Activated T-helper 17 cell treated with anti-CD3 and anti-CD28 coated beads, Interleukin-2, amount 50 U/mL, for 72 hours (primary cell): ENCODE data around the gene KRTAP5-7. TPM values are rescaled to one million over a fixed set of nuclear protein-coding genes. Genes with fewer than 3 reads are reported as not detected.

Source experiments
- ATAC-seq: fragments of 150-1000 bp; cut with Tn5 transposase; replicated peaks from 2 replicates; pipeline ENCODE4 v1.10.0; 2021; ENCODE audit warnings: mild to moderate bottlenecking, moderate library complexity
- H3K27ac Mint-ChIP-seq: one replicate; pipeline ENCODE4 v1.8.0; 2022; ENCODE audit warnings: mixed read lengths
- H3K27me3 Mint-ChIP-seq: one replicate; pipeline ENCODE4 v1.8.0; 2022; ENCODE audit warnings: mixed read lengths
- H3K36me3 Mint-ChIP-seq: one replicate; pipeline ENCODE4 v1.8.0; 2022; ENCODE audit warnings: low read depth, mild to moderate bottlenecking, mixed read lengths
- H3K4me1 Mint-ChIP-seq: one replicate; pipeline ENCODE4 v1.8.0; 2022; ENCODE audit warnings: mixed read lengths
- H3K4me3 Mint-ChIP-seq: one replicate; pipeline ENCODE4 v1.8.0; 2022; ENCODE audit warnings: mild to moderate bottlenecking, mixed read lengths
- H3K9me3 Mint-ChIP-seq: one replicate; pipeline ENCODE4 v1.8.0; 2022; ENCODE audit warnings: mixed read lengths
- total RNA-seq, 2 donors: library from RNA; stranded (reverse); gene quantifications; one replicate each; pipeline ENCODE4 v1.2.3, GENCODE V29; 2022

The KRTAP5-7 gene
- total RNA-seq, 2 donors from 2014 or later, result 0.17 TPM; not detected in 1

- Mint-ChIP-seq H3K27me3 (no peaks in the 10 kb centered on the region), H3K27ac (peak overlapping the region; percentile 90), H3K9me3 (no peaks in the 10 kb centered on the region), H3K4me1 (peaks cover 29% of the 10 kb centered on the region), H3K4me3 (peak overlapping the region; percentile 54), H3K36me3 (peaks cover 98% of the 10 kb centered on the region)
- peak; percentile 99 for ATAC-seq
Measured at GRCh38 chr11:71489311-71490043, 37.6 kb upstream of the KRTAP5-7 start.

- Mint-ChIP-seq H3K4me1 (peaks cover 29% of the 10 kb centered on the region), H3K36me3 (peaks cover 98% of the 10 kb centered on the region), H3K27ac (peak overlapping the region; percentile 90), H3K4me3 (no peak overlapping the region), H3K27me3 (no peaks in the 10 kb centered on the region), H3K9me3 (no peaks in the 10 kb centered on the region)
- ATAC-seq, result no peak
Measured at GRCh38 chr11:71490044-71490730, 36.9 kb upstream of the KRTAP5-7 start.

GRCh38 chr11:71490731-71491390, 36.2 kb upstream of the KRTAP5-7 start:
- H3K4me1 Mint-ChIP-seq, result peaks cover 29% of the 10 kb centered on the region
- H3K36me3 Mint-ChIP-seq, result peaks cover 98% of the 10 kb centered on the region
- no peak for ATAC-seq
- H3K27ac Mint-ChIP-seq, result no peak overlapping the region
- H3K4me3 Mint-ChIP-seq, result no peak overlapping the region
- no peaks in the 10 kb centered on the region for H3K9me3 Mint-ChIP-seq
- no peaks in the 10 kb centered on the region for H3K27me3 Mint-ChIP-seq

- H3K36me3 Mint-ChIP-seq, result peaks cover 98% of the 10 kb centered on the region
- H3K27ac Mint-ChIP-seq, result no peak overlapping the region
- no peak for ATAC-seq
- H3K4me1 Mint-ChIP-seq, result peaks cover 23% of the 10 kb centered on the region
- no peak overlapping the region for H3K4me3 Mint-ChIP-seq
- H3K27me3 Mint-ChIP-seq, result no peaks in the 10 kb centered on the region
- no peaks in the 10 kb centered on the region for H3K9me3 Mint-ChIP-seq
Measured at GRCh38 chr11:71491531-71491930, 35.5 kb upstream of the KRTAP5-7 start.

GRCh38 chr11:71491940-71492339, 35.1 kb upstream of the KRTAP5-7 start:
- no peak for ATAC-seq
- peaks cover 21% of the 10 kb centered on the region for H3K4me1 Mint-ChIP-seq
- H3K27ac Mint-ChIP-seq, result peak overlapping the region; percentile 37
- no peak overlapping the region for H3K4me3 Mint-ChIP-seq
- H3K9me3 Mint-ChIP-seq, result no peaks in the 10 kb centered on the region
- H3K27me3 Mint-ChIP-seq, result no peaks in the 10 kb centered on the region
- peaks cover 98% of the 10 kb centered on the region for H3K36me3 Mint-ChIP-seq

- ATAC-seq, result no peak
- Mint-ChIP-seq H3K9me3 (no peaks in the 10 kb centered on the region), H3K27me3 (no peaks in the 10 kb centered on the region), H3K36me3 (peaks cover 98% of the 10 kb centered on the region), H3K27ac (no peak overlapping the region), H3K4me1 (no peaks in the 10 kb centered on the region), H3K4me3 (no peak overlapping the region)
Measured at GRCh38 chr11:71495286-71496230, 31.5 kb upstream of the KRTAP5-7 start.

- Mint-ChIP-seq H3K27ac (no peak overlapping the region), H3K4me1 (no peaks in the 10 kb centered on the region), H3K27me3 (no peaks in the 10 kb centered on the region), H3K4me3 (no peak overlapping the region), H3K36me3 (peaks cover 98% of the 10 kb centered on the region), H3K9me3 (no peaks in the 10 kb centered on the region)
- ATAC-seq, result no peak
Measured at GRCh38 chr11:71496421-71496820, 30.6 kb upstream of the KRTAP5-7 start.

GRCh38 chr11:71498091-71498490, 29.0 kb upstream of the KRTAP5-7 start:
- Mint-ChIP-seq H3K9me3 (no peaks in the 10 kb centered on the region), H3K27ac (no peak overlapping the region), H3K4me1 (no peaks in the 10 kb centered on the region), H3K27me3 (no peaks in the 10 kb centered on the region), H3K36me3 (peaks cover 95% of the 10 kb centered on the region), H3K4me3 (no peak overlapping the region)
- ATAC-seq, result no peak

GRCh38 chr11:71499125-71499524, 27.9 kb upstream of the KRTAP5-7 start:
- no peaks in the 10 kb centered on the region for H3K27me3 Mint-ChIP-seq
- H3K36me3 Mint-ChIP-seq, result peaks cover 93% of the 10 kb centered on the region
- no peaks in the 10 kb centered on the region for H3K9me3 Mint-ChIP-seq
- no peak for ATAC-seq
- no peak overlapping the region for H3K4me3 Mint-ChIP-seq
- no peaks in the 10 kb centered on the region for H3K4me1 Mint-ChIP-seq
- no peak overlapping the region for H3K27ac Mint-ChIP-seq

- no peak overlapping the region for H3K4me3 Mint-ChIP-seq
- peaks cover 91% of the 10 kb centered on the region for H3K36me3 Mint-ChIP-seq
- H3K27ac Mint-ChIP-seq, result no peak overlapping the region
- H3K27me3 Mint-ChIP-seq, result no peaks in the 10 kb centered on the region
- no peaks in the 10 kb centered on the region for H3K4me1 Mint-ChIP-seq
- H3K9me3 Mint-ChIP-seq, result no peaks in the 10 kb centered on the region
- ATAC-seq, result no peak
Measured at GRCh38 chr11:71499546-71499945, 27.5 kb upstream of the KRTAP5-7 start.

- no peak for ATAC-seq
- Mint-ChIP-seq H3K27me3 (no peaks in the 10 kb centered on the region), H3K4me1 (no peaks in the 10 kb centered on the region), H3K9me3 (no peaks in the 10 kb centered on the region), H3K4me3 (no peak overlapping the region), H3K36me3 (peaks cover 91% of the 10 kb centered on the region), H3K27ac (no peak overlapping the region)
Measured at GRCh38 chr11:71500601-71501021, 26.5 kb upstream of the KRTAP5-7 start.

GRCh38 chr11:71501071-71501985, 25.7 kb upstream of the KRTAP5-7 start:
- Mint-ChIP-seq H3K4me3 (no peak overlapping the region), H3K27me3 (no peaks in the 10 kb centered on the region), H3K9me3 (no peaks in the 10 kb centered on the region), H3K4me1 (no peaks in the 10 kb centered on the region), H3K27ac (no peak overlapping the region), H3K36me3 (peaks cover 91% of the 10 kb centered on the region)
- ATAC-seq, result no peak

- H3K27me3 Mint-ChIP-seq, result no peaks in the 10 kb centered on the region
- ATAC-seq, result no peak
- H3K4me1 Mint-ChIP-seq, result no peaks in the 10 kb centered on the region
- H3K36me3 Mint-ChIP-seq, result peaks cover 89% of the 10 kb centered on the region
- no peak overlapping the region for H3K27ac Mint-ChIP-seq
- no peak overlapping the region for H3K4me3 Mint-ChIP-seq
- H3K9me3 Mint-ChIP-seq, result no peaks in the 10 kb centered on the region
Measured at GRCh38 chr11:71502026-71502425, 25.0 kb upstream of the KRTAP5-7 start.
